Body of pancreas (tissue), 4 donors: ENCODE measurements around the gene FGR. TPM values are rescaled to one million over a fixed set of nuclear protein-coding genes. Genes with fewer than 3 reads are reported as not detected.

Experiments
- ATAC-seq: fragments of 150-250 bp; one replicate; pipeline ENCODE4 v1.9.1; 2016
- DNase-seq, 4 donors: peaks; one replicate each; pipeline ENCODE4 v3.0.0-alpha.2; 2019
- H3K27ac ChIP-seq, 4 donors: fragments of 200-600 bp; sonication (generic); 1 replicate in 3 of 4; 2 replicates in 1 of 4; pipeline versions ENCODE4 v1.5.1 to v1.6.1; 2016 to 2019; ENCODE audit warnings: mild to moderate bottlenecking in 1 of 4, mixed read lengths in 1 of 4, moderate library complexity in 1 of 4
- H3K27me3 ChIP-seq, 2 donors: fragments of 200-600 bp; sonication (generic); one replicate each; pipeline ENCODE4 v1.6.0; 2016; ENCODE audit warnings: mild to moderate bottlenecking in 1 of 2
- H3K36me3 ChIP-seq, 2 donors: fragments of 200-600 bp; sonication (generic); replicated peaks in 1 of 2; 2 replicates each; pipeline ENCODE4 v1.5.1; 2016; ENCODE audit warnings: low read depth in 2 of 2; ENCODE audit not compliant: insufficient read depth in 1 of 2
- H3K4me1 ChIP-seq: fragments of 200-600 bp; sonication (generic); one replicate; pipeline ENCODE4 v1.6.0; 2016
- H3K4me3 ChIP-seq, 2 donors: fragments of 200-600 bp; sonication (generic); 1 replicate in 1 of 2; 2 replicates in 1 of 2; pipeline ENCODE4 v1.5.1; 2016 to 2019
- H3K9me3 ChIP-seq, 3 donors: fragments of 200-600 bp; sonication (generic); 1 replicate in 2 of 3; 2 replicates in 1 of 3; pipeline ENCODE4 v1.5.1; 2016
- POLR2A ChIP-seq, 3 donors: fragments of 450-650 bp; IDR thresholded peaks; one replicate each; pipeline ENCODE4 v1.6.1; 2016; ENCODE audit warnings: antibody characterized with exemption in 3 of 3, mild to moderate bottlenecking in 2 of 3
- WGBS, 2 donors: methylation state at CpG; one replicate each; pipeline ENCODE4 v1.1.5; 2017; 5-methylcytosine and 5-hydroxymethylcytosine counted together
- intact Hi-C: fragments of 100-400 bp; cut with DNase I; formaldehyde crosslinking; loops from one replicate; pipeline ENCODE4 v1.15.1; 2023
- total RNA-seq, 2 donors: library from RNA; depleted of rRNA; stranded (reverse); fragments of >200 nt; gene quantifications; one replicate each; pipeline ENCODE4 v1.1.0, GENCODE V29; 2016
- TF ChIP-seq, protein P1 (sequence below), 7 experiments: fragments of 450-650 bp in 4 of 7; fragments of 200-600 bp in 3 of 7; sonication (generic) in 3 of 7; IDR thresholded peaks; one replicate each; pipeline ENCODE4 v1.5.1; 2016 to 2019; ENCODE audit warnings: antibody characterized with exemption in 7 of 7

The FGR gene
- total RNA-seq, 2 donors from 2014 or later, result 3.0 to 5.4 TPM

DNA sequence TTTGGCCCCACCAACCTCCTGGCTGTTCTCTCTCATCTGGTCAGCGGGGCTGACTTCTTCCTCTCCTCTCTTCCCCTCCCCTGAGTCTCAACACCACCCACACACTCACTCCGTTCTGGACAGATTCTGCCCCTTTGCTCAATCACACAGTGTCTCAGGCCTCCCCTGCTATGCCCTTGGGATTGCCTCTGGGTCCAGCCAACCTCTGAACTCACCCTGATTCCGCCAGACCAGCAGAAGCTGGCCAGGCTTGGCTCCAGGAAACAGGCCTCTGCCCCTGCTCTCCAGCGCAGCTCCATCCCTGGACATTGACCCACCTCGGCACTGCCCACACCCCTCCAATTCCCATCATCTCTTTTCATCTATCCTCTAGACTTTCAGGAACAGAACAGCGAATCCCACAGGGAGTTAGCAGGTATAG lies 53.2 kb downstream of the FGR start:
- H3K27ac ChIP-seq, result no peak overlapping the region
- intact Hi-C loops, result no loop called here
- ATAC-seq (peak; percentile 34), DNase-seq (no peak)
- TF ChIP-seq POLR2A (IDR thresholded peaks at IDR 0.05), result no peak
- TF ChIP-seq, protein P1, sequence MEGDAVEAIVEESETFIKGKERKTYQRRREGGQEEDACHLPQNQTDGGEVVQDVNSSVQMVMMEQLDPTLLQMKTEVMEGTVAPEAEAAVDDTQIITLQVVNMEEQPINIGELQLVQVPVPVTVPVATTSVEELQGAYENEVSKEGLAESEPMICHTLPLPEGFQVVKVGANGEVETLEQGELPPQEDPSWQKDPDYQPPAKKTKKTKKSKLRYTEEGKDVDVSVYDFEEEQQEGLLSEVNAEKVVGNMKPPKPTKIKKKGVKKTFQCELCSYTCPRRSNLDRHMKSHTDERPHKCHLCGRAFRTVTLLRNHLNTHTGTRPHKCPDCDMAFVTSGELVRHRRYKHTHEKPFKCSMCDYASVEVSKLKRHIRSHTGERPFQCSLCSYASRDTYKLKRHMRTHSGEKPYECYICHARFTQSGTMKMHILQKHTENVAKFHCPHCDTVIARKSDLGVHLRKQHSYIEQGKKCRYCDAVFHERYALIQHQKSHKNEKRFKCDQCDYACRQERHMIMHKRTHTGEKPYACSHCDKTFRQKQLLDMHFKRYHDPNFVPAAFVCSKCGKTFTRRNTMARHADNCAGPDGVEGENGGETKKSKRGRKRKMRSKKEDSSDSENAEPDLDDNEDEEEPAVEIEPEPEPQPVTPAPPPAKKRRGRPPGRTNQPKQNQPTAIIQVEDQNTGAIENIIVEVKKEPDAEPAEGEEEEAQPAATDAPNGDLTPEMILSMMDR (IDR thresholded peaks at IDR 0.05), result no peak
- 86 to 92% methylated on average over 6 of the region's 6 CpGs for WGBS, 2 donors
- peaks cover 5% of the 10 kb centered on the region for H3K4me1 ChIP-seq
- no peak overlapping the region for H3K4me3 ChIP-seq
- no peaks in the 10 kb centered on the region for H3K27me3 ChIP-seq
- H3K36me3 ChIP-seq, result no peaks in the 10 kb centered on the region
- H3K9me3 ChIP-seq, result no peaks in the 10 kb centered on the region

DNA sequence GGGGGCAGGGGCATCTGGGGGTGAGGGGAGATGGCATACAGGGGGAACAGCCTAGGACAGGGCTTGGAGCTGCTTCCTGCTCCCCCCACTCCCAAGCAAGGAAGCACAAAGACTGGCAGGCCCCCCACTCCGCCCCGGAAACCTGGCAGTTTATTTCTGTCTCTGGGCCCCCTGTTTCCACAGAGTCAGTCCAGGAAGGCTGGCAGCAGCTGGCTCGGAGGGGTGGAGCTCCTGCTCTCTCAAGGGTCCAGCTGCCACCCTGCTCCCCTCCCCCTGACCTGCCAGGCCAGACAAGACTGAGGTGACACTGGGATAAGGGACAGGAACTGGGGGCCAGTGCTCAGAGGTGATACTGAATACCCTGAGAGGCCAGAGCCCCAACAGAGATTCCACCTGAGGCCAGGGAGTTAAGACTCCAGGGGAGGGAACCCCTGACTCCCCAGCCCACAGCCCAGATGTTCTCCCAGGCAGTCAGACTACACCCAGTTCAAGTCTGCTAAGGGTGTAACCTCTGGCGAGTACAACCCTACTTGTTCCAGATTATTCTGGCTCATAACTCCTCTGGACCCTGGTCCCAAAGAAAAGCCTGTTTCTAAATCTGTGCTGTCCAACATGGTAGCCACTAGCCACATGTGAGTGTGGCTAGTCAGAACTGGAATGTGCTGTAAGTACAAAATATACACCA lies 57.3 kb downstream of the FGR start:
- Histone ChIP-seq H3K27me3 (no peaks in the 10 kb centered on the region), H3K4me3 (no peak overlapping the region), H3K27ac (peak overlapping the region in 2 of 4 donors; percentile 5 to 95), H3K9me3 (no peaks in the 10 kb centered on the region), H3K4me1 (peaks cover 41% of the 10 kb centered on the region), H3K36me3 (no peaks in the 10 kb centered on the region)
- no peak for ATAC-seq
- intact Hi-C loops, result no loop called here
- 77 to 88% methylated on average over 1 to 4 of the region's 4 CpGs for WGBS, 2 donors
- TF ChIP-seq POLR2A (IDR thresholded peaks at IDR 0.05), result no peak
- TF ChIP-seq, protein P1 (IDR thresholded peaks at IDR 0.05), result no peak
- no peak for DNase-seq

DNA sequence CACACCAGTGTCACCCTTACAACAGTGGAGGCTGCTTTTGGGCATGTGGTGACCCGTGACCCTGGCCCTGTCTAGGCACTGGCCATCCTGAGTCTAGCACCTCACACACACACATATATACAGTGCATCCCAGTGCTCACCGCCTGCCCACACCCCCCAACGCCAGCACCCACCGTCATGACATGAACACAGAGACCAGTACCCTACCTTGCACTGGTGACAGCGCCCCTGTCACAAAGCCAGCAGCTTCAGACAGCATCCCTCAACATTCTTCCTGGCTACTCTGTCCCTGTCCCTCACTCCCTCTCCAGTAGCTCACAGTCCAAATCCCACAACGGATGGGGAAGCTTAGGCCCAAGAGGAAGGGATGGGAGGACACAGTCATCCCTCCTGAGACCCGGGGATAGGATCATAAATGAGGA lies 58.2 kb downstream of the FGR start:
- Histone ChIP-seq H3K27ac (peak overlapping the region; percentile 95 to 98 (median 97)), H3K4me3 (no peak overlapping the region), H3K36me3 (no peaks in the 10 kb centered on the region), H3K4me1 (peaks cover 49% of the 10 kb centered on the region), H3K27me3 (no peaks in the 10 kb centered on the region), H3K9me3 (no peaks in the 10 kb centered on the region)
- WGBS, 2 donors, result 70 to 77% methylated on average over 5 to 7 of the region's 7 CpGs
- intact Hi-C loops, result no loop called here
- ATAC-seq, result no peak
- TF ChIP-seq, protein P1 (IDR thresholded peaks at IDR 0.05), result no peak
- no peak for TF ChIP-seq POLR2A (IDR thresholded peaks at IDR 0.05)
- no peak for DNase-seq

DNA sequence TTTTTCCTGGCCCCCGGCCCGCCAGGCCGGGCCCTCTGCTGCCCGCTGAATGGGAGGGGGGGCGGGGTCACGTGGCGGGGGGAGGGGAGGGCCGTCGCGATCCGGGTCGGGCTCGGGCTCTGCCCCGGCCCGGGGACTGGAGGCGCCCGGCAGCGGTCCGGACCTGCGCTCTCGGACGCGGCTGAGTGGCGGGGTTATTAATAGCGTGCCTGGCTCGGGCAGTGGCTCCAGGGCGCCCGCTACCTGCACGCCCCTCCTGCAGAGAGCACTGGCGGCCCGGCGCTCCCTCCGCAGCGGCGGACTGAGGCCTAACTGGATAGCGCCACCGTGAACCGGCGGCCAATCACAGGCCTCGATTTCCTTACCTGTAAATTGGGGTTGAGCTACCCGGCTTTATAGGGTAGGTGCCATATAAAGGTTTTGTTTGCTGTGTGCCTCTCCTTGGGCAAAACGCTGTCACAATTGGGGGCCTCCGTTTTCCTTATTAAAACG lies 59.1 kb downstream of the FGR start:
- H3K27ac ChIP-seq, result peak overlapping the region; percentile 95 to 98 (median 97)
- DNase-seq, result peak; percentile 80 to 89 (median 86)
- ATAC-seq, result peak; percentile 67
- no peak overlapping the region for H3K4me3 ChIP-seq
- H3K27me3 ChIP-seq, result no peaks in the 10 kb centered on the region
- no peaks in the 10 kb centered on the region for H3K9me3 ChIP-seq
- peaks cover 59% of the 10 kb centered on the region for H3K4me1 ChIP-seq
- no peaks in the 10 kb centered on the region for H3K36me3 ChIP-seq
- no peak for TF ChIP-seq POLR2A (IDR thresholded peaks at IDR 0.05)
- TF ChIP-seq, protein P1 (IDR thresholded peaks at IDR 0.05), result peak in 4 of 7 experiments; percentile 7 to 44 (median 26)
- 4 to 38% methylated on average over 5 to 43 of the region's 44 CpGs for WGBS, 2 donors
- intact Hi-C loops, result no loop called here
